Testis (tissue), 3 donors: ENCODE results near the gene ODAD3. TPM values are rescaled to one million over a fixed set of nuclear protein-coding genes. Genes with fewer than 3 reads are reported as not detected.

Experiments
- DNase-seq: peaks from one replicate; pipeline ENCODE4 v3.0.0-alpha.2; 2019
- H3K27ac ChIP-seq, 2 donors: fragments of 200-600 bp; sonication (generic); one replicate each; pipeline ENCODE4 v1.5.1; 2019
- H3K27me3 ChIP-seq: fragments of 200-600 bp; sonication (generic); one replicate; pipeline ENCODE4 v1.5.1; 2019
- H3K36me3 ChIP-seq: fragments of 200-600 bp; sonication (generic); one replicate; pipeline ENCODE4 v1.5.1; 2017; ENCODE audit warnings: low read depth; ENCODE audit errors: missing control alignments
- H3K4me1 ChIP-seq: fragments of 200-600 bp; sonication (generic); one replicate; pipeline ENCODE4 v1.5.1; 2019
- H3K4me3 ChIP-seq, 2 donors: fragments of 200-600 bp; sonication (generic); one replicate each; pipeline ENCODE4 v1.5.1; 2017 to 2019
- H3K9me3 ChIP-seq: fragments of 200-600 bp; sonication (generic); one replicate; pipeline ENCODE4 v1.5.1; 2017
- CTCF ChIP-seq, 3 experiments: fragments of 450-650 bp in 2 of 3; fragments of 200-600 bp in 1 of 3; sonication (generic) in 1 of 3; IDR thresholded peaks; one replicate each; pipeline ENCODE4 v1.5.1; 2016 to 2019; ENCODE audit warnings: antibody characterized with exemption in 3 of 3, mild to moderate bottlenecking in 2 of 3, moderate library complexity in 1 of 3
- POLR2A ChIP-seq: fragments of 450-650 bp; IDR thresholded peaks from one replicate; pipeline ENCODE4 v1.6.1; 2017; ENCODE audit warnings: antibody characterized with exemption, mild to moderate bottlenecking, moderate library complexity
- WGBS, 2 donors: methylation state at CpG; one replicate each; pipeline ENCODE4 v1.1.5; 2018; 5-methylcytosine and 5-hydroxymethylcytosine counted together
- intact Hi-C: fragments of 100-400 bp; cut with DNase I; formaldehyde crosslinking; loops from one replicate; pipeline ENCODE4 v1.15.1; 2023; ENCODE audit warnings: low total_unique reads
- polyA plus RNA-seq: library from polyadenylated mRNA; stranded (reverse); fragments of 350-450 nt; fragmentation: Illumina TruSeq; extraction: RNeasy Lipid Tissue Mini Kit (QIAGEN cat#74804); gene quantifications from one replicate; pipeline ENCODE4 v1.2.3, GENCODE V29; 2014; ENCODE audit warnings: low read depth, low replicate concordance; ENCODE audit not compliant: insufficient read depth
- total RNA-seq, 2 donors: library from RNA; depleted of rRNA; stranded (reverse); fragments of >200 nt; gene quantifications; one replicate each; pipeline ENCODE4 v1.2.3, GENCODE V29; 2016

Gene ODAD3
- total and polyA plus RNA-seq, 3 donors from 2014 or later = 9.7 to 18.3 (median 14.8) TPM

GRCh38 chr19:11390933-11391680, 43.8 kb downstream of the ODAD3 start:
- no peak for DNase-seq
- TF ChIP-seq POLR2A = no peak
- TF ChIP-seq CTCF (IDR thresholded peaks at IDR 0.05) = no peak
- no peaks in the 10 kb centered on the region for H3K36me3 ChIP-seq
- H3K4me3 ChIP-seq = no peak overlapping the region
- H3K27ac ChIP-seq = no peak overlapping the region
- no peaks in the 10 kb centered on the region for H3K4me1 ChIP-seq
- H3K27me3 ChIP-seq = no peaks in the 10 kb centered on the region
- H3K9me3 ChIP-seq = no peaks in the 10 kb centered on the region
- WGBS, 2 donors = 86 to 92% methylated on average over 4 of the region's 4 CpGs
- intact Hi-C loops = no loop called here

- 87 to 90% methylated on average over 2 of the region's 2 CpGs for WGBS, 2 donors
- no peak for DNase-seq
- TF ChIP-seq POLR2A (no peak), CTCF (IDR thresholded peaks at IDR 0.05) (no peak)
- Histone ChIP-seq H3K4me3 (no peak overlapping the region), H3K4me1 (no peaks in the 10 kb centered on the region), H3K27ac (no peak overlapping the region), H3K9me3 (no peaks in the 10 kb centered on the region), H3K27me3 (no peaks in the 10 kb centered on the region), H3K36me3 (no peaks in the 10 kb centered on the region)
- intact Hi-C loops = no loop called here
Observed at GRCh38 chr19:11390359-11390758, 44.6 kb downstream of the ODAD3 start.

GRCh38 chr19:11387162-11388034, 47.5 kb downstream of the ODAD3 start:
- no peaks in the 10 kb centered on the region for H3K27me3 ChIP-seq
- H3K36me3 ChIP-seq = no peaks in the 10 kb centered on the region
- TF ChIP-seq POLR2A = no peak
- no peak for TF ChIP-seq CTCF (IDR thresholded peaks at IDR 0.05)
- 81 to 88% methylated on average over 19 of the region's 19 CpGs for WGBS, 2 donors
- no peak overlapping the region for H3K4me3 ChIP-seq
- intact Hi-C loops = no loop called here
- no peaks in the 10 kb centered on the region for H3K9me3 ChIP-seq
- no peak for DNase-seq
- H3K27ac ChIP-seq = no peak overlapping the region
- H3K4me1 ChIP-seq = peaks cover 10% of the 10 kb centered on the region

GRCh38 chr19:11384778-11385129, 50.2 kb downstream of the ODAD3 start:
- Histone ChIP-seq H3K9me3 (no peaks in the 10 kb centered on the region), H3K27ac (no peak overlapping the region), H3K4me3 (no peak overlapping the region), H3K36me3 (no peaks in the 10 kb centered on the region), H3K27me3 (no peaks in the 10 kb centered on the region), H3K4me1 (peaks cover 20% of the 10 kb centered on the region)
- TF ChIP-seq CTCF (IDR thresholded peaks at IDR 0.05) (no peak), POLR2A (no peak)
- intact Hi-C loops = no loop called here
- DNase-seq = no peak
- 81 to 84% methylated on average over 5 of the region's 5 CpGs for WGBS, 2 donors
